Stomach (tissue), 9 donors: ENCODE results near the gene RPL35. TPM values are rescaled to one million over a fixed set of nuclear protein-coding genes. Genes with fewer than 3 reads are reported as not detected.

ENCODE experiments used
- DNase-seq, 2 donors: peaks; one replicate each; pipeline versions ENCODE4 v3.0.0 to v3.0.0-alpha.2; 2013 to 2019
- H3K27ac ChIP-seq, 5 donors: fragments of 200-600 bp in 4 of 5; sonication (generic) in 4 of 5; one replicate each; pipeline ENCODE4 v1.5.1; 2013 to 2019; ENCODE audit warnings: mild to moderate bottlenecking in 1 of 5, moderate library complexity in 1 of 5
- H3K27me3 ChIP-seq, 3 donors: fragments of 200-600 bp; sonication (generic); one replicate each; pipeline ENCODE4 v1.5.1; 2017 to 2019; ENCODE audit warnings: mixed run types in 1 of 3
- H3K36me3 ChIP-seq, 4 donors: fragments of 200-600 bp; sonication (generic); 1 replicate in 3 of 4; 2 replicates in 1 of 4; pipeline ENCODE4 v1.5.1; 2016 to 2019
- H3K4me1 ChIP-seq, 4 donors: fragments of 200-600 bp; sonication (generic); one replicate each; pipeline ENCODE4 v1.5.1; 2016 to 2019
- H3K4me3 ChIP-seq, 4 donors: fragments of 200-600 bp; sonication (generic) in 3 of 4; one replicate each; pipeline ENCODE4 v1.5.1; 2016 to 2019; ENCODE audit warnings: mild to moderate bottlenecking in 1 of 4
- H3K9me3 ChIP-seq, 4 donors: fragments of 200-600 bp; sonication (generic); one replicate each; pipeline ENCODE4 v1.5.1; 2016 to 2019
- EP300 ChIP-seq: sonication (generic); formaldehyde crosslinking; IDR thresholded peaks from one replicate; pipeline ENCODE4 v1.6.1; 2017; ENCODE audit warnings: antibody characterized with exemption
- POLR2A ChIP-seq, 4 donors: fragments of 450-650 bp; IDR thresholded peaks; one replicate each; pipeline ENCODE4 v1.6.1; 2016; ENCODE audit warnings: antibody characterized with exemption in 4 of 4, control low read depth in 2 of 4, mild to moderate bottlenecking in 1 of 4, moderate library complexity in 1 of 4
- POLR2AphosphoS5 ChIP-seq, 3 donors: sonication (generic); formaldehyde crosslinking; IDR thresholded peaks; one replicate each; pipeline ENCODE4 v1.6.1; 2016; ENCODE audit warnings: antibody characterized with exemption in 3 of 3
- WGBS, 5 donors: extraction: QIAGEN DNeasy Blood & Tissue Kit in 3 of 5; methylation state at CpG; one replicate each; pipeline versions ENCODE4 v1.1.5 to v1.1.7; 2013 to 2018; 5-methylcytosine and 5-hydroxymethylcytosine counted together
- intact Hi-C: fragments of 100-400 bp; cut with DNase I; formaldehyde crosslinking; loops from one replicate; pipeline ENCODE4 v1.15.1; 2023; ENCODE audit warnings: low total_unique reads
- polyA plus RNA-seq, 3 donors: library from polyadenylated mRNA; stranded (reverse); fragments of 200-250 nt; gene quantifications; one replicate each; pipeline ENCODE4 v1.2.3, GENCODE V29; 2013
- total RNA-seq, 5 donors: library from RNA; depleted of rRNA; stranded (reverse); fragments of >200 nt; gene quantifications; one replicate each; pipeline versions ENCODE4 v1.1.0 to v1.2.3, GENCODE V29; 2014 to 2016
- TF ChIP-seq, protein P1 (sequence below), 7 experiments: fragments of 450-650 bp in 4 of 7; fragments of 200-600 bp in 3 of 7; sonication (generic) in 3 of 7; IDR thresholded peaks; one replicate each; pipeline ENCODE4 v1.5.1; 2016 to 2019; ENCODE audit warnings: antibody characterized with exemption in 7 of 7, control low read depth in 2 of 7, mild to moderate bottlenecking in 1 of 7
- donor health status: healthy with polysubstance abuse.
- donor health status: Bipolar disorder and iron deficiency.
- donor health status: healthy.

RPL35 gene
- total and polyA plus RNA-seq, 8 donors: 941 to 6,131 (median 1,860) TPM

DNA sequence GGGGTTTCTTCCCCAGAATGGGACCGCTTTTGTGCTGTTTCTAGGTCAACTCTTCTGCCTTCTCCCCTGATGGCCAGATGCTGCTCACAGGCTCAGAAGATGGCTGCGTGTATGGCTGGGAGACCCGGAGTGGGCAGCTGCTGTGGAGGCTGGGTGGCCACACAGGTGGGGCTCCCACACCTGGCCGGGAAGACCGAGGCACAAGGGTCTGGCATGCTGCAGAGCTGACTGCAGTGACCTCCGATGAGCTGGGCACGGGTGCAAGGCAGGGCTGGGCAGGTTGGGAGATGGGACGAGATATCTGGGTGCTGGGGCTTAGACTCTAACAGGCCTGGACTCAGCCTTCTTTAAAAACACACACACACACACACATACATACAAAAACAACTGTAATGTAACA, 7.6 kb downstream of the RPL35 start:
- Histone ChIP-seq H3K27ac (no peak overlapping the region), H3K36me3 (peaks cover 24 to 33% (median 31%) of the 10 kb centered on the region in 4 donors), H3K9me3 (no peaks in the 10 kb centered on the region), H3K4me3 (no peak overlapping the region), H3K4me1 (peaks cover 11 to 29% (median 25%) of the 10 kb centered on the region in 4 donors), H3K27me3 (no peaks in the 10 kb centered on the region)
- intact Hi-C loops: loop anchor here (5.0 kb wide), 1 partner anchor 82 kb away; the partner anchor contains the start of gene NR6A1
- 72 to 90% (median 83%) methylated on average over 7 to 8 of the region's 8 CpGs for WGBS, 5 donors
- DNase-seq: no peak
- TF ChIP-seq POLR2A (IDR thresholded peaks at IDR 0.05) (no peak), POLR2AphosphoS5 (IDR thresholded peaks at IDR 0.05) (no peak)

DNA sequence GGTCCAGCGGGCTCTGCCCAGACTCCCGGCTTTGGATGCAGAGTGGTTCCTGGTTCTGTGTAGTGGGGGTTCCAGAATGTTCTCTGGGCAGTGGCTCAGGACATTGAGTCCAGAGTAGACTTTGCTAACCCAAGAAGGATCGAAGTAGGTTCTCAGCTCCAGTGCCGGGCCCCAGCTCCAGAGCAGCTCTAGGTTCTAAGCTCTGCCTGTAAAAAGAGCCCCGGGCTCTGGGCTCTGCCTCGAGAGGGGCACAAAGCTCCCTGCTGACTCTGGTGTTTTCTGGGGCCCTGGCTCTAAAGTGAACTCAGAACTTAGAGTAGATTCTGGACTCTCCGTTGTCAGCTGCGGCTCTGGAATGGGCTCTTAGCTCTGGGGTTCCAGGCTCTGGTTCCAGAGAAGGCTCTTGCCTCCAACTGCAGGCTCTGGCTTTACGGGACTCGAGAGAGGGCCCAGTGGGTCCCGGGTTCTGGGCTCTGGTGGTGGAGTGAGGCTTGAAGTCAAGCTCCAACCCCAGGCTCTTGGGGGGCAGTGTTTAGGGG, 8.1 kb downstream of the RPL35 start:
- H3K9me3 ChIP-seq: no peaks in the 10 kb centered on the region
- H3K4me3 ChIP-seq: peak overlapping the region; percentile 43 to 58 (median 46)
- intact Hi-C loops: loop anchor here (5.0 kb wide), 1 partner anchor 81 kb away; the partner anchor contains the start of gene NR6A1
- H3K27ac ChIP-seq: peak overlapping the region in 3 of 5 donors; percentile 27 to 73 (median 42)
- peaks cover 10 to 24% (median 20%) of the 10 kb centered on the region in 4 donors for H3K4me1 ChIP-seq
- no peak for TF ChIP-seq POLR2AphosphoS5 (IDR thresholded peaks at IDR 0.05)
- TF ChIP-seq, protein P1, sequence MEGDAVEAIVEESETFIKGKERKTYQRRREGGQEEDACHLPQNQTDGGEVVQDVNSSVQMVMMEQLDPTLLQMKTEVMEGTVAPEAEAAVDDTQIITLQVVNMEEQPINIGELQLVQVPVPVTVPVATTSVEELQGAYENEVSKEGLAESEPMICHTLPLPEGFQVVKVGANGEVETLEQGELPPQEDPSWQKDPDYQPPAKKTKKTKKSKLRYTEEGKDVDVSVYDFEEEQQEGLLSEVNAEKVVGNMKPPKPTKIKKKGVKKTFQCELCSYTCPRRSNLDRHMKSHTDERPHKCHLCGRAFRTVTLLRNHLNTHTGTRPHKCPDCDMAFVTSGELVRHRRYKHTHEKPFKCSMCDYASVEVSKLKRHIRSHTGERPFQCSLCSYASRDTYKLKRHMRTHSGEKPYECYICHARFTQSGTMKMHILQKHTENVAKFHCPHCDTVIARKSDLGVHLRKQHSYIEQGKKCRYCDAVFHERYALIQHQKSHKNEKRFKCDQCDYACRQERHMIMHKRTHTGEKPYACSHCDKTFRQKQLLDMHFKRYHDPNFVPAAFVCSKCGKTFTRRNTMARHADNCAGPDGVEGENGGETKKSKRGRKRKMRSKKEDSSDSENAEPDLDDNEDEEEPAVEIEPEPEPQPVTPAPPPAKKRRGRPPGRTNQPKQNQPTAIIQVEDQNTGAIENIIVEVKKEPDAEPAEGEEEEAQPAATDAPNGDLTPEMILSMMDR (IDR thresholded peaks at IDR 0.05): no peak
- no peak for TF ChIP-seq POLR2A (IDR thresholded peaks at IDR 0.05)
- no peak for TF ChIP-seq EP300
- H3K27me3 ChIP-seq: no peaks in the 10 kb centered on the region
- peaks cover 19 to 28% (median 26%) of the 10 kb centered on the region in 4 donors for H3K36me3 ChIP-seq
- 55 to 69% (median 61%) methylated on average over 4 to 11 of the region's 11 CpGs for WGBS, 5 donors
- no peak for DNase-seq

DNA sequence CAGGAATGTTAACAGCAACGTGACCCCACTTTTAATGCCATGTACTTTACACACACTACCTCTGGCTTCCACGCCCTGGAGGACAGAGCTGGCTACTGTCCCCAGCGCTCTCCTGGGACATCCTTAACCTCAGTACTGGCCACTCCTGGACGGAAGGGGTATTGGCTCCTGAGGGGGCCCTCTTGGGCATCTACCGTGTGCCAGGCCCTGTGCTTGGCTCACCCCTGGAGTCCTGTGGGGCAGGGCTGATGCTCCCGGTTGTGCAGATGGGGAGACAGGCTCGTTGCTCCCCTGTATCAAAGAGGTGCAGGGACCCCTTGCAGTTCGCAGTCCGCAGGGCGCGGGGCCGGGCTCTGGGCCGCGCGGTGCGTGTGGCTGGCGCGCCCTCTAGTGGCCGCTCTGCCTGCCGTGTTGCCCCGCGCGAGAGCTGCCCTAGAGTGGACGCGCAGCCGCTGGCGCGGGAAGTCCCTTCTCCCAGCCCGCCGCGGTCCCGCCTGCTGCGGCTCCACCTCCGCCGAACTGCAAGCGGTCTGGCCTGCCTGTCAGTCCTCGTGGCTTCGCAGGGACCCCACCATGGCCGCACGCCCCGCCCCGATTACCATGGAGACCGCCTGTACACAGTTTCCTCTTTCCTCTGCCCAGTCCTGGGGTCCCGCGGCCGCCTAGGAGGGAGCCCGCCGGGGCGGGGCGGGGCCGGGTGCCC, 8.8 kb downstream of the RPL35 start, which contains the start of gene WDR38:
WDR38 (plus strand) TSS at position 632 of the 703 bp plus-strand sequence. CDS start 72 bp downstream, outside the sequence.
- WGBS, 5 donors: 1 to 11% (median 1%) methylated on average over 3 to 51 of the region's 51 CpGs
- intact Hi-C loops: loop anchor here (5.0 kb wide), 1 partner anchor 81 kb away; the partner anchor contains the start of gene NR6A1

DNA sequence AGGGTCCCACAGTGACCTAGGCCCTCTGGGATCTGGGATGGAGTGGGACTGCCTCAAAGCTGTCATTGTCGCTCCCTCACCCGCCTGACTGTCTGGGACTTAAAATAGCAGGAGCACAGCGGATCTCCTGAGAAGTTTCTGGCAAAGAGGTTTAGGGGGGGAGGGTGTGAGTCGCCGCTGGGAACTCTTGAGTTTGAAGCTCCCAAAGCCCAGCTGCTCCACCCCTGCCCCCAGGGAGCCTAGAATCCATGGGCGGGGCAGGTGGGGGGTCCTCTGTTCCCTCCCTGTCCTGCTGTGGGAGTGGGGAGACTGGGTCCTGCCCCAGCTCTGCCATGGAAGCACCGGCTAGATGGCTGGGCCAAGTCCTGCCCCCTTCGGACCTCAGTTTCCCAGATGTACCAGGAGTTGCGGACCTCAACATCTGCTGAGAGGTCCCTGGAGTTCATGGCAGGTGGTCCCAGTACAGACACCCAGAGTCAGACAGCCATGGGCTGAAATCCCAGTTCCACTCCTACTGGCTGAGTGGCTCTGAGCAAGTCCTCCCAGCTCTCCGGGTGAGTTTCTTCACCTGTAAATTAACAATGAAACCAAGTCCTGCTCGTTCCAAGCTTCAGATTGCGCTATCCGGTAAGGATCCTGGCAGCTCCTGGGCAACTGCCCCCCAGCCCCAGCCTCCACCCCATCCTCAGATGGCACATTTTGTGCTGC, 9.5 kb downstream of the RPL35 start:
- Histone ChIP-seq H3K4me3 (peak overlapping the region in 3 of 4 donors; percentile 43 to 58 (median 47)), H3K9me3 (no peaks in the 10 kb centered on the region), H3K4me1 (peaks cover 10 to 19% (median 16%) of the 10 kb centered on the region in 4 donors), H3K27ac (peak overlapping the region in 3 of 5 donors; percentile 11 to 42 (median 27)), H3K27me3 (peaks cover 0 to 3% (median 0%) of the 10 kb centered on the region in 3 donors), H3K36me3 (peaks cover 5 to 14% (median 12%) of the 10 kb centered on the region in 4 donors)
- peak in 1 of 2 donors; percentile 46 for DNase-seq
- TF ChIP-seq POLR2AphosphoS5 (IDR thresholded peaks at IDR 0.05): no peak
- no peak for TF ChIP-seq EP300
- TF ChIP-seq, protein P1 (IDR thresholded peaks at IDR 0.05): no peak
- no peak for TF ChIP-seq POLR2A (IDR thresholded peaks at IDR 0.05)
- WGBS, 5 donors: 22 to 69% (median 62%) methylated on average over 6 to 13 of the region's 13 CpGs
- intact Hi-C loops: loop anchor here (5.0 kb wide), 1 partner anchor 80 kb away; the partner anchor contains the start of gene NR6A1

More for the DNA sequence above, 8.8 kb downstream of the RPL35 start, which contains the start of gene WDR38:
- Histone ChIP-seq H3K9me3 (no peaks in the 10 kb centered on the region), H3K36me3 (peaks cover 12 to 21% (median 19%) of the 10 kb centered on the region in 4 donors), H3K27ac (peak within 1 kb of the TSS in 4 of 5 donors; percentile 27 to 73 (median 35)), H3K27me3 (peaks cover 0 to 3% (median 0%) of the 10 kb centered on the region in 3 donors), H3K4me1 (peaks cover 10 to 19% (median 16%) of the 10 kb centered on the region in 4 donors), H3K4me3 (peak within 1 kb of the TSS; percentile 43 to 58 (median 46))
- TF ChIP-seq POLR2AphosphoS5 (IDR thresholded peaks at IDR 0.05): peak in 1 of 3 donors; percentile 21
- TF ChIP-seq, protein P1 (IDR thresholded peaks at IDR 0.05): peak in 5 of 7 experiments; percentile 89 to 99 (median 98)
- no peak for TF ChIP-seq EP300
- DNase-seq: peak; percentile 78 to 91
